Osteocyte (in vitro differentiated cells): ENCODE data around the gene ALG12. TPM values are rescaled to one million over a fixed set of nuclear protein-coding genes. Genes with fewer than 3 reads are reported as not detected.

Experiments
- DNase-seq: peaks from one replicate; pipeline ENCODE4 v3.0.0; 2021; ENCODE audit warnings: mixed read lengths; ENCODE audit not compliant: unreplicated experiment; ENCODE audit errors: extremely low spot score
- H3K27ac Mint-ChIP-seq: one replicate; pipeline ENCODE4 v1.8.0; 2021; ENCODE audit warnings: mild to moderate bottlenecking, mixed read lengths; ENCODE audit not compliant: unreplicated experiment
- H3K27me3 Mint-ChIP-seq: one replicate; pipeline ENCODE4 v1.8.0; 2021; ENCODE audit warnings: mixed read lengths; ENCODE audit not compliant: unreplicated experiment
- H3K36me3 Mint-ChIP-seq: one replicate; pipeline ENCODE4 v1.8.0; 2021; ENCODE audit warnings: mixed read lengths; ENCODE audit not compliant: unreplicated experiment
- H3K4me1 Mint-ChIP-seq: one replicate; pipeline ENCODE4 v1.8.0; 2021; ENCODE audit warnings: mixed read lengths; ENCODE audit not compliant: unreplicated experiment
- H3K4me3 Mint-ChIP-seq: one replicate; pipeline ENCODE4 v1.8.0; 2021; ENCODE audit warnings: mild to moderate bottlenecking, moderate library complexity, mixed read lengths; ENCODE audit not compliant: unreplicated experiment
- H3K9me3 Mint-ChIP-seq: one replicate; pipeline ENCODE4 v1.8.0; 2021; ENCODE audit warnings: mixed read lengths; ENCODE audit not compliant: unreplicated experiment
- total RNA-seq: library from RNA; stranded (reverse); gene quantifications from 2 replicates; pipeline ENCODE4 v1.2.1, GENCODE V29; 2021
- TF ChIP-seq, protein P1 (sequence below): fragments of 200-600 bp; sonication (generic); IDR thresholded peaks from 2 replicates; pipeline ENCODE4 v1.5.0; 2021; ENCODE audit warnings: antibody characterized with exemption, mild to moderate bottlenecking, moderate library complexity

Gene ALG12
- total RNA-seq, 1 donor from 2014 or later: 27.1 TPM

DNA sequence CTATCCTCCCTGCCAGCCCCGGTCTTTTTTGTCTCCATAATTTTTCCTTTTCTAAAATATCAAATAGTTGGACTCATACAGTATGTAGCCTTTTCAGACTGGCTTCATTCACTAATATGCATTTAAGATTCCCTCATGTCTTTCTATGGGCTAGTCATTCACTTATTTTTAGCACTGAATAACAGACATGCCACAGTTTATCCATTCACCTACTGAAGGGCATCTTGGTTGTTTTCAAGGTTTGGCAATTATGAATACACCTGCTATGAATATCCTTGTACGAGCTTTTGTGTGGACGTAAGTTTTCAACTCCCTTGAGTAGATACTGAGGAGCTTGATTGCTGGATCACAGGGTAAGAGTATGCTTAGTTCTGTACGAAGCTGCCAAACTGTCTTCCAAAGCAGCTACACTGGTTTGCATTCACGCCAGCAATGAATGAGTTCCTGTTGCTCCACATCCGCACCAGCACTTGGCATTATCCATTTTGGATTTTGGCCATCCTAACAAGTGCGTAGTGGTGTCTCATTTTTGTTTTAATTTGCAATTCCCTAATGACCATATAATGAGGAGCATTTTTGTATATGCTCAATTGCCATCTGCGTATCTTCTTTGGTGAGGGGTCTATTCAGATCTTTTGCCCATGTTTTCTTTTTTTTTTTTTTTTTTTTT lies 21.1 kb downstream of the ALG12 start:
- no peaks in the 10 kb centered on the region for H3K4me1 Mint-ChIP-seq
- DNase-seq: no peak
- H3K27ac Mint-ChIP-seq: no peak overlapping the region
- peaks cover 38% of the 10 kb centered on the region for H3K36me3 Mint-ChIP-seq
- H3K27me3 Mint-ChIP-seq: no peaks in the 10 kb centered on the region
- TF ChIP-seq, protein P1, sequence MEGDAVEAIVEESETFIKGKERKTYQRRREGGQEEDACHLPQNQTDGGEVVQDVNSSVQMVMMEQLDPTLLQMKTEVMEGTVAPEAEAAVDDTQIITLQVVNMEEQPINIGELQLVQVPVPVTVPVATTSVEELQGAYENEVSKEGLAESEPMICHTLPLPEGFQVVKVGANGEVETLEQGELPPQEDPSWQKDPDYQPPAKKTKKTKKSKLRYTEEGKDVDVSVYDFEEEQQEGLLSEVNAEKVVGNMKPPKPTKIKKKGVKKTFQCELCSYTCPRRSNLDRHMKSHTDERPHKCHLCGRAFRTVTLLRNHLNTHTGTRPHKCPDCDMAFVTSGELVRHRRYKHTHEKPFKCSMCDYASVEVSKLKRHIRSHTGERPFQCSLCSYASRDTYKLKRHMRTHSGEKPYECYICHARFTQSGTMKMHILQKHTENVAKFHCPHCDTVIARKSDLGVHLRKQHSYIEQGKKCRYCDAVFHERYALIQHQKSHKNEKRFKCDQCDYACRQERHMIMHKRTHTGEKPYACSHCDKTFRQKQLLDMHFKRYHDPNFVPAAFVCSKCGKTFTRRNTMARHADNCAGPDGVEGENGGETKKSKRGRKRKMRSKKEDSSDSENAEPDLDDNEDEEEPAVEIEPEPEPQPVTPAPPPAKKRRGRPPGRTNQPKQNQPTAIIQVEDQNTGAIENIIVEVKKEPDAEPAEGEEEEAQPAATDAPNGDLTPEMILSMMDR: no peak
- H3K4me3 Mint-ChIP-seq: no peak overlapping the region
- peaks cover 13% of the 10 kb centered on the region for H3K9me3 Mint-ChIP-seq

DNA sequence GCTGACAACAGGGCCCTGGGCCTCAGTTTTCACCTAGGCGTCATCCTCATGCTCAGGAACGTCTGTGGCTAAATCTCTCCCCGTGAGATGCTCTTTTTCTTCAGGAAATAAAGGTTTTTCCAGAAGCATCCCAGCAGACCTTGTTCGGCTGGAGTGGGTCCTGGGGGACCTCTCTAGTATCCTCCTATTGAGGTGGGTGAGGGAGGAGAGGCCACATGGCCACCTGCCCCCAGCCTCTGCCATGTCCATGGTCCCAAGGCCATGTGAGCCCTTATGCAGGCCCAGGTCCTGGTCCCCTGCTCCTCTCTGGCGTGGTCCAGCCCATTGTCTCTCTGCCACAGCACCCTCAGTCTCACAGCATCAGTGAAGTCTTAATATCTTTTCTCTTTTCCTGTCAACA lies 22.0 kb downstream of the ALG12 start:
- Mint-ChIP-seq H3K27ac (no peak overlapping the region), H3K4me3 (no peak overlapping the region), H3K36me3 (peaks cover 39% of the 10 kb centered on the region), H3K27me3 (no peaks in the 10 kb centered on the region), H3K9me3 (peaks cover 13% of the 10 kb centered on the region), H3K4me1 (no peaks in the 10 kb centered on the region)
- no peak for DNase-seq
- TF ChIP-seq, protein P1: no peak

DNA sequence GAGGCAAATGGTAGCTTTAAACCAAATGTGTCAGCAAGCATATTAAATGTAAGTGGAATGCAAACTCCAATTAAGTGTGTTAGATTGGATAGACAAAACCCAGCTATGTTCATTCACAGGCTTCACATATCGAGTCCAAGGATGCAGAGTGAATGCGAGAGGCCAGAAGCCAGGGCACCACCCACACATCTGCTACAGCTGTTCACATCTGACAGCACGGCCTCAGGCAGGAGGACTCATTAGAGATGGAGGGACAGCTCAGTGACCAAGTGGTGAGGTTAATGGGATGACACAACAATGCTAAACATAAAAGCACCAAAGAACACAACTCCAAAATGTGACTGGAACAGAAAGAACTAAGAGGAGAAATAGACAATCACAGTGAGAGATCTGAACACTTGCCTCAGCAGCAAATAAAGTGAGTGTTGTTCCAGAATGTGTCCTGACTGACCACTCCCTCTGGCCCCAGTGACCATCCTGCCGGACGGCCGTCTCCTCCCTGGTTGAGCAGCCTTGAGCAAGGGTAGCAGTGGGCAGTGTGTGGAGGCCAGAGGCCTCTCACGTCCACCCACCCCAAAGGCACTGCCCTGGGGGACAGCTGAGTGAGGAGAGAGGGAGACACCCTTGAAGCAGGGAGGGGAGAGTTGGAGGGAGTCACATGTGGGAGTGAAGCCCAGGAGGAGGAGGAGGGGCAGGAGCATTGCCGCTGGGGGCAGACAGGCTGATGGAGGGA lies 23.8 kb downstream of the ALG12 start:
- H3K4me1 Mint-ChIP-seq: no peaks in the 10 kb centered on the region
- no peak overlapping the region for H3K27ac Mint-ChIP-seq
- peaks cover 18% of the 10 kb centered on the region for H3K9me3 Mint-ChIP-seq
- DNase-seq: no peak
- H3K36me3 Mint-ChIP-seq: peaks cover 44% of the 10 kb centered on the region
- TF ChIP-seq, protein P1: no peak
- H3K27me3 Mint-ChIP-seq: no peaks in the 10 kb centered on the region
- H3K4me3 Mint-ChIP-seq: no peak overlapping the region

DNA sequence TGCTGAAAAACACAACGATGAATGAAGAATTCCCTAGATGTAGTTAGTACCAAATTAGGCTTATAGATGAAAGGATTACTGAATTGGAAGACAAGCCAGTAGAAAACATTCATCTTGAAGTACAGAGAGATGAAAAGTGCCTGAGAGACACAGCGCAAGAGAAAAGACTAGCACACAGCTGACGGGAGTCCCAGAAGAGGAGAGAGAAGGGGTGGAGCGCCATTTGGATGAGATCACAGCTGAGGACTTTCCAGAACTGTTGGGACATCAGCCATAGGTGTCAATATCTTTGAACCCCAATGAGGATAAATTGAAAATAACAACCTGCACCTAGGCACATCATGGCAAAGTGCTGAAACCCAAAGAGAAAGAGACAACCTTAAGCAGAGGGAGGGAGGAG lies 25.2 kb downstream of the ALG12 start:
- Mint-ChIP-seq H3K9me3 (peaks cover 21% of the 10 kb centered on the region), H3K27me3 (no peaks in the 10 kb centered on the region), H3K4me1 (no peaks in the 10 kb centered on the region), H3K36me3 (peaks cover 51% of the 10 kb centered on the region), H3K4me3 (no peak overlapping the region), H3K27ac (no peak overlapping the region)
- TF ChIP-seq, protein P1: no peak
- DNase-seq: no peak

DNA sequence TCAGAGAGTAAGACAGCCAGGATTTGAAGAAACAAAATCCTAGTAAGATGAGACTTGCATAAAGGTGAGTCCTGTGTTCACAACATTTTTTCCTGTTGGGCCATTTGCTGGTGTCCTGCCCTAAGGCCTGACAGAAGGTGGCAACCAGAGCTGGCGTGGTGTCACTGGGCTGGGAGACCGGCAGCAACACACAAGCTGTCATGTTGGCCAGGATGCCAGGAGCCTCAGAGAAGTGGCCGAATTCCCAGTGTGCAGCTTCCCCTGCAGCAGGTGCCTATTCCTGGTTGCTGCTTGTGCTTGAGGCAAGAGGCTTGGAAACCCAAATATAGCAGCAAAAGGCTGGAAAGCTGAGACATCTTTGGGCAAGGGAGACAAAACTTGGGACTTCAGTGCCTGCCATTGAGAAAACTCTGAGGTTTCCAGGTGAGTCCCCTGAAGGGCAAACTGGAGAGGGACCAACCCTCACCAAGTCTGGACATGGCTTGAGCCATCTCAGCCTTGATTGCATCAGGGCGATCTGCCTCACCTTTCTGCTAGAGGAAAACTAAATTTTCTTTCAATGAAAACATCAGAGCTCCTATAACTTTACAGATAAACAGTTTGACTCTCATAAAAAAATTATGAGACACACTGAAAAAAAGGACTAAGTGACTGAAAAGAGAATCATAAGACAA lies 25.9 kb downstream of the ALG12 start:
- no peak overlapping the region for H3K27ac Mint-ChIP-seq
- no peaks in the 10 kb centered on the region for H3K27me3 Mint-ChIP-seq
- H3K9me3 Mint-ChIP-seq: peaks cover 21% of the 10 kb centered on the region
- no peak for DNase-seq
- no peak overlapping the region for H3K4me3 Mint-ChIP-seq
- TF ChIP-seq, protein P1: no peak
- H3K36me3 Mint-ChIP-seq: peaks cover 53% of the 10 kb centered on the region
- no peaks in the 10 kb centered on the region for H3K4me1 Mint-ChIP-seq
